ENCODE data around the gene HYAL1. TPM values are rescaled to one million over a fixed set of nuclear protein-coding genes. Genes with fewer than 3 reads are reported as not detected.

HYAL1 gene, protein sequence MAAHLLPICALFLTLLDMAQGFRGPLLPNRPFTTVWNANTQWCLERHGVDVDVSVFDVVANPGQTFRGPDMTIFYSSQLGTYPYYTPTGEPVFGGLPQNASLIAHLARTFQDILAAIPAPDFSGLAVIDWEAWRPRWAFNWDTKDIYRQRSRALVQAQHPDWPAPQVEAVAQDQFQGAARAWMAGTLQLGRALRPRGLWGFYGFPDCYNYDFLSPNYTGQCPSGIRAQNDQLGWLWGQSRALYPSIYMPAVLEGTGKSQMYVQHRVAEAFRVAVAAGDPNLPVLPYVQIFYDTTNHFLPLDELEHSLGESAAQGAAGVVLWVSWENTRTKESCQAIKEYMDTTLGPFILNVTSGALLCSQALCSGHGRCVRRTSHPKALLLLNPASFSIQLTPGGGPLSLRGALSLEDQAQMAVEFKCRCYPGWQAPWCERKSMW
- 5.0 and 6.1 TPM in 2 replicates for total RNA-seq

DNA sequence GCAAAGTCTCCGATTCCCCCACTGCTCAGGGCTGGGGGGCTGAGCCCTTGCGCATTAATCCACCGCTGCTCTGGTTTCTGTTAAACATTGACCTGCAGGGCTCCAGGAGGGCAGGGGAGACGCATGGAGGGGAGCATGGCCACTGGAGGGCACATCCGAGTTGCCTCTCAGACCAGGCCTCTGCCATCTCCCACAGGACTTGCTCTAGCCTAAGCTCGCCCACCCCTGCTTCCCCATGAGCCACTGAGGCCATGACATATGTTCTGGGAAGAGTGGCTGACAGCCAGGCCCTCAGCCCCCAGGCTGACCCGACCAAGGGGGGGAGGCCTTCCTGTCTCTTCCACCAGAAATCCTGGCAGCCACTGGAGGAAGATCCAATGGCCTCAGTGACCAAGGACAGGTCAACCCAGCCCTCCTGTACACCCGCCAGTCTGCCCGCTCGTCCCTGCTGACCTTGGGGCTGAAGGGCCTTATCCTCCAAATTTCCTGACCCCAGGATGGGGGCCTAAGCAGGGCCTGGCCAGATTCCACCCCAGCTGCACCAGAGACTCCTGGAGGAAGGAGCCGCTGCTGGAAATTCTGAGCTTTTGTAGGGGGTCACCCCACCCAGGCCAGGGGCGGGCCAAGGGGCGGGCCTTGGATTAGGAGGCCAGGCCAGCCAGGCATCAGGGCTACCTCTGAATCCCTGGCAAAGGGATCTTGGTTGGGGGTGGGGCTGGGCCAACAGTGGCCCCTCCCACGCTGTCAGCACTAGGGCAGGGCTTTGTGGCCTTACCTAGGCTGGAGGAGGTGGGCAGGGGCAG, at the start of gene HYAL1:
HYAL1 (minus strand) TSS at position 562 of the 803 bp plus-strand sequence. CDS start 618 bp downstream, outside the sequence.

DNA sequence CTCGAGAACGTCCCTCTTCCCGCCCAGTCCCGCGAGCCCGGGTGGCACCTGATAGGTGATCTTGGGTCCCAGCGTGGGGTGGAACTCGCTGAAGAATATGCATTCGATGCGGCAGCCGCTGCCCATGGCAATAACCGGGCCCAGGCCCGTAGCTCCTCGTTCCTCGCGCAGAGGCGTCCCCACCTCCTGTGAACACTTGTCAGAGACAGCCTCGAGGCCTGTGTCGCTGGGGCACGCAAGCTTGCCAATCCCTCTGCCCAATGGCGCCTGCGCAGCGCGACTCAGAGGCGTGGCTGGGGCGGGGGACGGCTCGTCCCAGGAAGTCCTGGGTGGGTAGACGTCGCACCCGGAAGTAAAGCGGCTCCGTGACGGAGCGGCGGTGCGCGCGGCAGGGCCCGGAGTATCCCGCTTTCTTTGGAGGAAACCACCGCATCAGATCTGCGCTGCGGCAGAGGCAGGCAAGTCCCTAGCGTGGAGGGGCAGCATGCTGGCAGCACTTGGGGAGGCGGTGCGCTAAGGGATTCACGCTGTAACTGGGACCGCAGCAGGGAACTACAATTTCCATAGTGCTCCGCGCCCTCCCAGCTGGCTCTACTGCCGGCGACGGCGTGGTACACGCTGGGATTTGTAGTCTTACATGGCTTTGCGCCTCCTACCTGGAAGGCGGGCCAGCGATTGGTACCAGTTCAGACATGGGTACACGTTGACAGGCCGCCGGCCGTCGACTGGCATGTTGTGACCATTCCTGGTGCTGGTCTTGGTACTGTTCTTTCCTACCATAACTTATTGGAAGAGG, 47.4 kb upstream of the HYAL1 start, which contains the start of the genes CYB561D2 and NPRL2:
CYB561D2 (plus strand) TSS at position 336 of the 796 bp plus-strand sequence. CDS start 572 bp downstream, outside the sequence.
NPRL2 (minus strand) TSS at position 249 of the 796 bp plus-strand sequence; CDS start at position 126, 123 bp downstream.

DNA sequence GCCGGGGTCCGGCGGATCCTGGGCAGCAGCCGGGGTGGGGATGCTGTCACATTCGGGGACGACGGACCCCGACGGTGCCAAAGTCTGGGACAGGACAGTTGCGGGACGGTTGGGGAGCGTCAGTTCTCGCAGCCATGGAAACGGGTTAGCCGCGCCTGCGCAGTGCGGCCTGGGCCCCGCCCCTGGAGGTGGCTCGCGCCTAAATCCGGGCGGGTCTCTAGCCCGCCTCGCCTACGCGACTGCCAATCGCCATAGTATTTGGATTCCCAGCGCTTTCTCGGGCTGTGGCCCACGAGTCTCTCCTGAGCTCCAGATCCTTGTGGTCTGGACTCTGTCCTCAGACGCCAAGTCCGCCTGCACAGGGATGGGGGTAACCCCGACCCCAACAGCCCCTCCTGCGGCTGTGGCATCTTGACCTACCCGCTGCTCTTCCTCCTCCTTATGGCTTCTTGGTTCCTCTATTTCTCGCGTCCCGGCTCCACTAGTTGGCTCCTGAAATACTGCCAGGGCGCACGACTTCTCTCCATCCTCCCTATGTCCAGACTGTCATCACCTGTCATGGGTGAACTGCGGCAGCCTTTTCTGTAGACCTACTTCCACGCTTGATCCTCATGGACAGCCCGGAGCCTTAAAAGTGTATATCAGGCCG, 42.3 kb upstream of the HYAL1 start, which contains the start of gene ZMYND10:
ZMYND10 (minus strand) TSS at position 147 of the 649 bp plus-strand sequence. CDS start 153 bp downstream, outside the sequence.

DNA sequence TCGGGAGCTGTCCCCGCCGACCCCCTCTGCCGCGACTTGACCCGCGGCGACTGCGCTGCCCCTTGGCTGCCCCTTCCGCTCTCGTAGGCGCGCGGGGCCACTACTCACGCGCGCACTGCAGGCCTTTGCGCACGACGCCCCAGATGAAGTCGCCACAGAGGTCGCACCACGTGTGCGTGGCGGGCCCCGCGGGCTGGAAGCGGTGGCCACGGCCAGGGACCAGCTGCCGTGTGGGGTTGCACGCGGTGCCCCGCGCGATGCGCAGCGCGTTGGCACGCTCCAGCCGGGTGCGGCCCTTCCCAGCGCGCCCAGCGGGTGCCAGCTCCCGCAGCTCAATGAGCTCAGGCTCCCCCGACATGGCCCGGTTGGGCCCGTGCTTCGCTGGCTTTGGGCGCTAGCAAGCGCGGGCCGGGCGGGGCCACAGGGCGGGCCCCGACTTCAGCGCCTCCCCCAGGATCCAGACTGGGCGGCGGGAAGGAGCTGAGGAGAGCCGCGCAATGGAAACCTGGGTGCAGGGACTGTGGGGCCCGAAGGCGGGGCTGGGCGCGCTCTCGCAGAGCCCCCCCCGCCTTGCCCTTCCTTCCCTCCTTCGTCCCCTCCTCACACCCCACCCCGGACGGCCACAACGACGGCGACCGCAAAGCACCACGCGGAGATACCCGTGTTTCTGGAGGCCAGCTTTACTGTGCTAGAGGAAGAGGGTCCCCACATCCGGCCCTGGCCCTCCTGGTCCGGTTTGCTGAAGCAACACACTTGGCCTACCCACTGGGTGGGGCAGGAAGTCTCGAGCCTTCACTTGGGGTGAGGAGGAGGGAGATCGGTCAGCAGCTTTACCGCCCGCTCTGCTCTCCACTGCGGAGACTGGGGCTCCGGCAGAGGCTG, 37.3 kb upstream of the HYAL1 start, which contains the start of gene RASSF1:
RASSF1 (minus strand) TSS at position 389 of the 882 bp plus-strand sequence; CDS start at position 358, 31 bp downstream.

GRCh38 chr3:50327943-50328691, 24.7 kb upstream of the HYAL1 start, which contains the start of gene TUSC2:
Gene TUSC2, minus strand, starts transcription at chr3:50328223. Its CDS starts 124 bp downstream, at chr3:50328099.

DNA sequence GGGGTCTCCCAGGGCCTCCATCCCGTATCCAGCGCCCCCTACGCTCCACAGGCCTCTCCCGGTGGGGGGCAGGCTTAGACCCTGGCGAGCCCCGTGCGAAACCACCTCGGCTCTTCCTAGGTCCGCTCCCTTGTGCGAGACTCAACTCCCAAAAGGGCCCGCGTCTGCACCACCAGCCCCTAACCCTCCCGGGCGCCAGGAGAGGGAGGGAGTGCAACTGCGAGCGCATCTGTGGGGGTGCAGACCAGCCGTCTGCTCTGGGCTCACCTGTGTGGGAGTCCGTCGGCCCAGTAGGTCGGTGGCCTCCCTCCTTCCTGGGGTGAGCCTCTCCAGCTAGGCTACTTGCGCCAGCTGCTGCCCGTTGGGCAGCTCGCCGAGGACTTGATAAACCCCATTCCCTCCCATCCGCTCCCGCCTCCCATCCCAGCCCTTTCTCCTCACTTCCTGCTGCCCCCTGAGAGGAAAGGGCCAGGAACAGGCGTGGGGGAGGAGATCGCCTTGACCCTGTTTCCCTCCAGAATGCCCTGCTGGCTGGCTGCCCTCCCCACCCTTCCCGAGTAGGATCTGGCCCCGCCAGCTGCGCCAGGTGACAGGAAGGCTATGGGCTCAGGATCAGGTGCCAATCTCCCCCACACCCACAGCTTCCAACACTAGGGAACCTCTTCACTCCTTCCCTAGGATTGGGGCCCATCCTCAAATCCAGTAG, 19.2 kb upstream of the HYAL1 start, which contains the start of gene HYAL2:
HYAL2 (minus strand) TSS at position 360 of the 706 bp plus-strand sequence. CDS start 2,256 bp downstream, outside the sequence.

GRCh38 chr3:50298836-50299637, 4.3 kb downstream of the HYAL1 start, which contains the start of the genes HYAL3 and NAA80:
Gene HYAL3, minus strand, starts transcription at chr3:50299405. Its CDS starts 3,803 bp downstream, at chr3:50295602.
Gene NAA80, minus strand, starts transcription at chr3:50299405. Its CDS starts 1,942 bp downstream, at chr3:50297463.

DNA sequence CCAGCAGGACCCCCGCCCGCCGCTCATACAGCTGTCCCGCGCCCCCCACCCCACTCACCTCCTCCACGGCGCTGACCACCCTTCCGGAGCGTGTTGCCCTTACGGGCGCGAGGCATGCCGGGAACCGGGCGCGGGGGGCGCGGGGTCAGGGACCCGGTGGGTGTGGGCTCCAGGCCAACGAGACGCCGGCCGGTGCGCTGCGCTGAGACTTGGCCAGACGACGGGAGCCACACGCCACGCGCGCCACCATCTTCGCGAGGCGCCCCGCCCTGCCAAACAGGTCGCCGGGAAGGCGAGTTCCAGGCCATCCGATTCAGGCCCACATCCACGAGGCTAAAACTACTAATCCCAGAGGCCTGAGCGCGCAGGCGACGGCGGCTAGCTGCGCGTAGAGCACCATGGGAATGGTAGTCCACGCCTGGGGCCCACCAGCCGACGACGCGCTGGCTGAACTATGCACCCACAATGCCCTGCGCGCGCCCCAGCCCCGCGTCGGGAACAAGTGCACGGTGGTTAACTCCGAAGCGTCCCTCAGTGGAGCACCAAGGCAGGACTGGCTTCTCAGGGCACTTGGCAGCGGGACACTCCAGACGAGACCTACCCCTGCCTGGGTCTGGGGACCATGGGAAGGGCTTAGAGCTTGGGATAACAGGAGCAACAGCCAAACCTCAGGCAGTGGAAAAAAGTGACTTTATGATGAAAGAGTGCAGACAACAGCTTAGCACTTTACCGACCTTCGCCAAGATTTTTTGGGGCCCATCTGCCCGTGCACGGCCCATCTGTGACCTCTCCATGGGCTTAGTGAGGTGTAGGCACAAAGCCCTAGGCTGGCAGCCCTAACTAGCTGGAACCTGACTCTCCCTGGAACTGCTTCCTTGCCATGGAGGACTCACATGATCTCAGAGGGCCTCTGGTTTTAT, 11.0 kb downstream of the HYAL1 start, which contains the start of gene IFRD2:
IFRD2 (minus strand) TSS at position 271 of the 920 bp plus-strand sequence; CDS start at position 116, 155 bp downstream.

GRCh38 chr3:50278880-50279224, 24.5 kb downstream of the HYAL1 start, which contains the start of gene LSMEM2:
Gene LSMEM2, plus strand, starts transcription at chr3:50279087. Its CDS starts 27 bp downstream, at chr3:50279114.

DNA sequence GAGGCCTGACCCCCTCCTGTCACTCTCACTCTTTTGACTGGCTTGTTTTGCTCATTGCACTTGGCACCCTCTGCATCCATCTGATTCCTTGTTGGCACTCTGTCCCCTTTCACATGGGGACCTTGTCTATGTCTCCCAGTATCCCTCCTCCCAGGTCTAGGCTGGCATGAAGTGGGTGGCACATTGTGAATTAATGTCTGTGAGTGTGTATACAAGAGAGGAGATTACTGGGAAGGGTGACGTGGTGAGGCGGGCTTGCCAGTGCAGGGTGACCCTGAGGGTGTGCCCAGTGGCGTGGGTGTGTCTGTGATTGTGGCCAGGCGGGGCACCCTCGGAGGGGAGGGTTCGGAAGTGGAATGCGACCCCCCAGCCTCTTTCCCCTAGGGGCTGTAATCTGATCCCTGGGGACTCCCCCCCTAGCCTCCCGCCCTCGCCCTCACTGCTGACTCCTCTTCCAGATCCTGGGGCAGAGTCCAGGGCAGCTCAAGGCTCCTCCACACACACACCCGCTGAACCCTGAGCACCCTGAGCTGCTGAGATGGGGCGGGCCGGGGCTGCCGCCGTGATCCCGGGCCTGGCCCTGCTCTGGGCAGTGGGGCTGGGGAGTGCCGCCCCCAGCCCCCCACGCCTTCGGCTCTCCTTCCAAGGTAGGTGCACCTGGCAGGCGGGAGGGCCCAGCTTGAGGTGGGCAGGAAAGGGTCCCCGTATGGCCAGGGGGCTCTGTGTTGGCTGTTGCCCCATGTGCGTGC, 34.5 kb downstream of the HYAL1 start, which contains the start of gene SEMA3B:
SEMA3B (plus strand) TSS at position 445 of the 749 bp plus-strand sequence; CDS start at position 539, 94 bp downstream.

Other genes with a start within 250 kb of the HYAL1 start
- gene RBM5, start 214.7 kb downstream of the HYAL1 start, total RNA-seq = 61.7 and 103 TPM in 2 replicates
- gene SEMA3F, start 148.2 kb downstream of the HYAL1 start, total RNA-seq = 6.5 and 20.9 TPM in 2 replicates
- not detected in 2 replicates for gene GNAT1, start 112.0 kb downstream of the HYAL1 start, total RNA-seq
- not detected in 2 replicates for gene SLC38A3, start 98.3 kb downstream of the HYAL1 start, total RNA-seq
- gene GNAI2, start 67.4 kb downstream of the HYAL1 start, total RNA-seq = 252 and 308 TPM in 2 replicates
- gene SEMA3B, start 34.4 kb downstream of the HYAL1 start, total RNA-seq = 1.4 and 3.4 TPM in 2 replicates
- gene LSMEM2, start 24.5 kb downstream of the HYAL1 start, total RNA-seq = not detected in 2 replicates
- 47.1 and 55.2 TPM in 2 replicates for gene IFRD2, start 11.1 kb downstream of the HYAL1 start, total RNA-seq
- 6.5 and 7.8 TPM in 2 replicates for gene HYAL3, start 4.2 kb downstream of the HYAL1 start, total RNA-seq
- gene NAA80, start 4.2 kb downstream of the HYAL1 start, total RNA-seq = 8.1 and 11.8 TPM in 2 replicates
- gene HYAL2, start 19.2 kb upstream of the HYAL1 start, total RNA-seq = 70.0 and 100 TPM in 2 replicates
- 15.2 and 23.3 TPM in 2 replicates for gene TUSC2, start 24.6 kb upstream of the HYAL1 start, total RNA-seq
- gene RASSF1, start 37.3 kb upstream of the HYAL1 start, total RNA-seq = 36.5 and 37.7 TPM in 2 replicates
- under 0.01 TPM in 1 of 2 replicates, not detected in the other for gene ZMYND10, start 42.2 kb upstream of the HYAL1 start, total RNA-seq
- gene NPRL2, start 47.2 kb upstream of the HYAL1 start, total RNA-seq = 18.6 and 20.7 TPM in 2 replicates
- 23.1 and 44.6 TPM in 2 replicates for gene CYB561D2, start 47.3 kb upstream of the HYAL1 start, total RNA-seq
- 67.6 and 73.3 TPM in 2 replicates for gene TMEM115, start 55.9 kb upstream of the HYAL1 start, total RNA-seq
- gene CACNA2D2, start 200.1 kb upstream of the HYAL1 start, total RNA-seq = not detected in 2 replicates